Stimulated activated naive CD4-positive, alpha-beta T cell treated with Interleukin-2 at 50 U/mL for 16 hours (primary cell): ENCODE measurements around the gene CPPED1.

Experiments used
- DNase-seq: peaks from one replicate; lab custom pipeline; 2025; lab: John Stamatoyannopoulos, UW

CPPED1 gene

DNA sequence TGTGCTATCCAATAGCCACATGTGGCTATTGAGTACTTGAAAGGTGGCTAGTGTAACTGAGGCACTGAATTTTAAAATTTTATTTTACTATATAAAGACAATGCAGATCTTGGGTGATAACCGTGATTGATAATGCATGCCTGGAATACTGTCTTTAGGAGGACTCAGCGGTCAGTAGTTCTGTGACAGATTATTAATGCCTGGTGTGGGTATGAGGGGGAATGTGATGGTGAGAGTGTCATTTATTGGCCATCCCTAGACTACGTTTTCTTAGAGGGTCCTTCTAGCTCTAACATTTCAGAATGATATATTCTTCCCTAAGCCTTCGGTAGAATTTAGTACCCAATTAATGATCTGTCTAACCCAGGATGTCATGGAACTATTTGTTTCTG is 157.6 kb downstream of the CPPED1 start:
- no peak for DNase-seq

DNA sequence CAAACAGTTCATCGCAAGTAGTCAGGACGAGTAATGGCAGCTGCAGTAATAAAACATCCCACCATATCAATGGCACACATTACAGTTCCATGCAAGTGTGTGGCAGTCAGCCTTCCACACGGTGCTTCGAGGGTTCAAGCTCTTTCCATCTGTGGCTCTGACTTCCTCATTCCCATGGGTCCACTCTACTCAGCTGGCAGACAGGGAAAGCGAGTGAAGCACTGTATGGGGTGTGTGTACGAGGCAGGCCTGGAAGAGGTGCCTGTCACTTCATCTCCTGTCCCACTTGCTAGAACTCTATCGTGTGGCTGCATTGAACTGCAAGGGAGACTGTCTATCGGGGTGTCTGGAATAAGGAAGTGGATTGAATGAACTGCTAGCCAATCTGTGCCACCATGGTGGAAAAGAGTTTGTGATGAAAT is 160.6 kb downstream of the CPPED1 start:
- no peak for DNase-seq

- no peak for DNase-seq
Observed at GRCh38 chr16:12639044-12639443, 164.6 kb downstream of the CPPED1 start.

- no peak for DNase-seq
Observed at GRCh38 chr16:12637002-12637401, 166.7 kb downstream of the CPPED1 start.

GRCh38 chr16:12629271-12629670 is 174.4 kb downstream of the CPPED1 start:
- no peak for DNase-seq

GRCh38 chr16:12628536-12628935 is 175.2 kb downstream of the CPPED1 start:
- DNase-seq = no peak

GRCh38 chr16:12627394-12627793 is 176.3 kb downstream of the CPPED1 start:
- no peak for DNase-seq

DNA sequence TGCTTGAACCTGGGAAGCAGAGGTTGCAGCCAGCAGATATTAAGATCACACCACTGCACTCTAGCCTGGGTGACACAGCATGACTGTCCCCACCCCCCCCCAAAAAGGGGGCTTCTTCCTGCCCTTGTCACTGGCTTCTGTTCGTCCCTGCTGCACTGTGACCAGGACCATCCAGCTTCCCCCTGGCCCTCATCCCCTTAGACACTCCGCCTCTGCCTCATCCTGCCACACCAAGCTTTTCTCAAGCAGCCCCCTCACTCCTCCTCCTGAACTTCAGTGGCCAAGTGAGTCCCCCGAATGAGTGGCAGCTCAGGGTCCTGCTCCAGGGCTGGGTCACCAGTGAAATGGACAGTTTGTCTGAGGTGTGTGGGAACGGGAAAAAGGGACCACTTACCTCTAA is 177.3 kb downstream of the CPPED1 start:
- DNase-seq = no peak

- DNase-seq = no peak
Observed at GRCh38 chr16:12625716-12626115, 178.0 kb downstream of the CPPED1 start.

- DNase-seq = no peak
Observed at GRCh38 chr16:12625068-12625467, 178.6 kb downstream of the CPPED1 start.

- DNase-seq = no peak
Observed at GRCh38 chr16:12620150-12620549, 183.5 kb downstream of the CPPED1 start.

GRCh38 chr16:12618515-12618914 is 185.2 kb downstream of the CPPED1 start:
- no peak for DNase-seq

DNA sequence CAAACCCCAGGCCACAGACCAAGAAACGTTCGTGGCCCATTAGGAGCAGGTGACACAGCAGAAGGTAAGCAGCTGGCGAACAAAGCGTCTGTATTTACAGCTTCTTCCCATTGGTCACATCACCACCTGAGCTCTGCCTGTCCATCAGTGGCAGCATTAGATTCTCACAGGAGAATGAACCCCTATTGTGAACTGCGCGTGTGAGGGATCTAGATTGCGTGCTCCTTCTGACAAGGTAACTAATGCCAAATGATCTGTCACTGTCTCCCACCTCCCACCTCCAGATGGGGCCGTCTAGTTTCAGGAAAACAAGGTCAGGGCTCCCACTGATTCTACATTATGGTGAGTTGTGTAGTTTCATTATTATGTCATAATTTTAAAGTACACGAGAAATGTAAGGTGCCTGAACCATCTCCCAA is 186.3 kb downstream of the CPPED1 start:
- DNase-seq = peak; percentile 62

GRCh38 chr16:12614662-12615278 is 188.9 kb downstream of the CPPED1 start:
- DNase-seq = no peak

DNA sequence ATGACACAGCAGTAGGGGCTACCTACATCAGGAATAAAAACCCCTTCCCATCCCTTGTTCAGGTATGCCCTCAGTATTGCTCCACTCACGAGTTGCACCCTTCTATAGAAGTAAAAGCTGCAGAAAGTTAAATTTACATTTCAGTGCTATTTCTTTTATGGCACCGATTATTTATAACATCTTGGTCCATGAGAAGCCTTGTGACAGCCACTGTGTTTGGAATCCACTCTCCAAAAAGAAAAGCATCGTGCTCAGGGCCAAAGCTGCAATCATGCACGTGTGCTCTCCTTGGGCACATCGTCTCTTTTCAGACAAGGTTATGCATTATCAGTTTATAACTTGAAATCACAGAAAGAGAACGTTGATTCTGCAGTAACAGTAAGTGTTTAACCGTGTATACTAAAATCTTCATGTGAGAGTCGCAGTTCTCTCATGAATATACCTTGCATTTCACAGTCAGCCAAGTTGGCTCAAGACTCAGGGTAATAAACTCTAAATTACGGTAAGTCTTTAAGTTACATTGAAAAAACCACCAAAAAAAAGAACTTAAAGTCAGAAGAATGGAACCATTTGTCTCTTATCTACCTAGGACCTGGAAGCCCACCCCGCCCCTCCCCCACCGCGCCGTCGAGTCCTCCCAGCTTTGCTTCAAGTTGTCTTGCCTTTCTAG is 189.6 kb downstream of the CPPED1 start:
- DNase-seq = no peak

DNA sequence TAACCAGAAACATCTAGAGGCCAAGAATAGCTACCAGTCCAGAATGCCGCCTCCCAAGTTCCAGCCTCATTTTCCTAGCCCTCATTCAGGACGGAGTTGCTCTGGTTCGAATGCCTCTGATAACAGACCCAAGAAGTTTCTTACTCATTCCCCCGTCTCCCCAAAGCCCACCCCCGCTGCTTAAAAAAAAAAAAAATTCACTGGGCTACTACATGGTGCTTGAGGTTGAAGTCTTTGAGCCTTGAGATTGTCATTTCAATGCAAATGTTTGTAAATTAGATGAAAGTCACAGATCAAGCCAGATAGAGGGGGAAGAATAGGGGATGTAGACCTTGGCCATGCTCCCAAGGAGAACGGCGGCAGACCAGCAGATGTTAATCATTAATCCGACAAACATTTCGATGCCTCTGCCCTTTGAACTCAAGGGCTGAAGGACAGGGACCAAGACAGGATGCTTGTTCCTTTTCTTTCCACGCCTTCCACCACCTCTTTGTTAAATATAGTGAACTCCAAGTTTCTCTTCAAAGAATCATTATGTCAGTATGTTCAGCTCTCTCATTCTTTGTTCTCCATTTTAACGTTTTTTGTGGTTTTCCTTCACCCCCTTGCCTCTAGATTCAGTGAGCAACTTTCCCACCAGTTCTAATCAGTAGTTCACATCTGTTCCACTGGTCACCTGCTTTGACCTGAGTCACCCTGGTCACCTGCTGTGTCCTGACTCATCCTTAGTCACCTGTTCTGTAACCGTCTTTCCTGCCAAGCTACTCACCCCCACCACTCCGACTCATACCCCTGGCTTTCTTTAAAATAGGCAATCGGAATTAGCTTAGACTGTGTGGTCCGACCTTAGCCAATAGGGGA is 190.3 kb downstream of the CPPED1 start:
- peak; percentile 49 for DNase-seq

DNA sequence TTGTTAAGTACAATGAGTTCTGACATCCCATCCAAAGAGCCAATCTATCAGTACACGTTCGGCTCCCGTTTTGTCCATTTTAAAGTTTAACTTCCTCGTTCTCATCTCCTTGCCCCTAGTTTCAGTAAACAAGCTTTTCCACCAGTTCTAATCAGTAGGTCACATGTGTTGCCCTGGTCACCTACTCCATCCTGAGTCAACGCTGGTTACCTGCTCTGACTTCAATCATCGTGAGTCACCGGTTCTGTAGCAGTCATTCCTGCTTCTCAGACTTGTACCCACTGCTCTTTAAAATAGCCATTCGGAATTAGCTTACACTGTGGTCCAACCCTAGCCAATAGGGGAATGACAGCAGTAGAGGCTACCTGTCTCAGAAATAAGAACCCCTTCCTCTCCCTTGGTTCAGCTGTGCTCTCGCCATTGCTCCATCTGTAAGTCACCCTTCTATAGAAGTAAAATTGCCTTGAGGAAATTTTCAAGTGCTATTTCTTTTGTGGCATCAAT is 191.0 kb downstream of the CPPED1 start:
- peak; percentile 7 for DNase-seq

GRCh38 chr16:12611916-12612597 is 191.6 kb downstream of the CPPED1 start:
- DNase-seq = no peak

DNA sequence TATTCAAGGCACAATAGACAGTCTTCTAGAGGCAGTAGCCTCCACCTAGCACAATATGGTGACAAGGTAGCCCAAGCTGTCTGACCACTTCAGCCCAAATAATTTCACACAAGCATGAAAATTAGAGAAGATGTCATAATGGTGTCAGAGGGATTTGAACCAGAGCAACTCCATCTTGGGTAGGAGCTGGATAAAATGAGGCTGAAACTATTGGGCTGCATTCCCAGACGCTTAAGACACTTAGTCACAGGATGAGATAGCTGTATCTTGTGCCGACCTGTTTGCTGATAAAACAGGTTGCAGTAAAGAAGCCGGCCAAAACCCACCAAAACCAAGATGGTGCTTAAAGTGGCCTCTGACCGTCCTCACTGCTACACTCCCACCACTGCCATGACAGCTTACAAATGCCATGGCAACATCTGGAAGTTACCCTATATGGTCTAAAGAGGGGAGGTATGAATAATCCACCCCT is 192.6 kb downstream of the CPPED1 start:
- DNase-seq = no peak

GRCh38 chr16:12609937-12610699 is 193.6 kb downstream of the CPPED1 start:
- DNase-seq = no peak
